A549 (cell line): ENCODE results near the gene CRB1.

ENCODE experiments used
- EP300 ChIP-seq, 2 experiments: fragments of >200 bp; sonication (Bioruptor Twin); formaldehyde crosslinking; IDR thresholded peaks; 2 replicates in 1 of 2; 3 replicates in 1 of 2; pipeline ENCODE4 v1.6.1; 2016 to 2017
- POLR2A ChIP-seq: IDR thresholded peaks from 2 replicates; pipeline ENCODE4 v1.6.1; 2012; ENCODE audit warnings: mild to moderate bottlenecking, low read length
- RAD21 ChIP-seq, 2 experiments: fragments of >200 bp in 1 of 2; sonication (Bioruptor Twin) in 1 of 2; formaldehyde crosslinking in 1 of 2; IDR thresholded peaks in 1 of 2; conservative IDR thresholded peaks in 1 of 2; 2 replicates in 1 of 2; 3 replicates in 1 of 2; pipeline ENCODE4 v1.6.1; 2012 to 2018; ENCODE audit warnings: inconsistent platforms in 1 of 2
- TF ChIP-seq, protein P1 (sequence below): fragments of >200 bp; sonication (Bioruptor Twin); formaldehyde crosslinking; IDR thresholded peaks from 3 replicates; pipeline ENCODE4 v1.5.1; 2016

DNA sequence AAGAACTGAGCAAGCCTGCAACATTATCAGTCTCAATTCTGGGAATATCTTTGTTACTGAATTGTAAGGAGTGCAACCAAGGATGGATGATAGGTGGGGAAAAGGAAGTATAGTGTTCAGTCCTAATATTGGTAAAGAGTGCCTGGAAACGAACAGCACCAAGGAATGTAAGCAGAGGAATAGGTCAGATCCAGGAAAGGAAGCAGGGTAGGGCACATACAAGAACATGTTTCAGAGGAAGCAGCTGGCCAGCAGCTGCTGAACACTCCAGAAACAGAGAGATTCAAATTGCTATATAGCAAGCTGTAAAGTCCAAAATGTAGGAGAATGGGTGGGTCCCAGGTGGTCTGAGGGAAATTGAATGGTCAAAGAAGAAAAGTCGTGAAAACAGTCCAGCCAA is 37.9 kb downstream of the CRB1 start:
- TF ChIP-seq, protein P1, sequence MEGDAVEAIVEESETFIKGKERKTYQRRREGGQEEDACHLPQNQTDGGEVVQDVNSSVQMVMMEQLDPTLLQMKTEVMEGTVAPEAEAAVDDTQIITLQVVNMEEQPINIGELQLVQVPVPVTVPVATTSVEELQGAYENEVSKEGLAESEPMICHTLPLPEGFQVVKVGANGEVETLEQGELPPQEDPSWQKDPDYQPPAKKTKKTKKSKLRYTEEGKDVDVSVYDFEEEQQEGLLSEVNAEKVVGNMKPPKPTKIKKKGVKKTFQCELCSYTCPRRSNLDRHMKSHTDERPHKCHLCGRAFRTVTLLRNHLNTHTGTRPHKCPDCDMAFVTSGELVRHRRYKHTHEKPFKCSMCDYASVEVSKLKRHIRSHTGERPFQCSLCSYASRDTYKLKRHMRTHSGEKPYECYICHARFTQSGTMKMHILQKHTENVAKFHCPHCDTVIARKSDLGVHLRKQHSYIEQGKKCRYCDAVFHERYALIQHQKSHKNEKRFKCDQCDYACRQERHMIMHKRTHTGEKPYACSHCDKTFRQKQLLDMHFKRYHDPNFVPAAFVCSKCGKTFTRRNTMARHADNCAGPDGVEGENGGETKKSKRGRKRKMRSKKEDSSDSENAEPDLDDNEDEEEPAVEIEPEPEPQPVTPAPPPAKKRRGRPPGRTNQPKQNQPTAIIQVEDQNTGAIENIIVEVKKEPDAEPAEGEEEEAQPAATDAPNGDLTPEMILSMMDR = no peak
- TF ChIP-seq EP300 (IDR thresholded peaks at IDR 0.05) (no peak), POLR2A (no peak), RAD21 (conservative IDR thresholded peaks at IDR 0.05 in 1 of 2, IDR thresholded peaks at IDR 0.05 in 1 of 2) (no peak)
